K562 (cell line): ENCODE results near the gene CEP78. TPM values are rescaled to one million over a fixed set of nuclear protein-coding genes. Genes with fewer than 3 reads are reported as not detected.
"Not testable (repeated sequence)": the region's sequence is repeated elsewhere in the genome, so short reads cannot be mapped to it uniquely, and the experiment has no call there.

ENCODE experiments used
- ATAC-seq: fragments of 200-7000 bp; cut with Tn5 transposase; 3 replicates; pipeline ENCODE4 v1.9.1; 2020; ENCODE audit warnings: moderate library complexity
- BruUV-seq: library from RNA; stranded (reverse); fragments of 400-500 nt; replicated peaks from 2 replicates; lab custom pipeline; 2021; lab: Mats Ljungman, UMichigan
- CTCF ChIA-PET: fragments of 300-600 bp; formaldehyde crosslinking; extraction: SDS; loops from one replicate; lab custom pipeline; 2021; ENCODE audit warnings: low intra/inter-chr PET ratio; lab: Yijun Ruan, JAX
- POLR2A ChIA-PET: fragments of 300-600, 350-650 bp; sonication (Branson Sonifier 250); formaldehyde crosslinking; extraction: SDS; loops from one replicate; lab custom pipeline; 2021; ENCODE audit warnings: antibody characterized with exemption, inconsistent platforms; lab: Yijun Ruan, JAX
- DNase-seq, 4 experiments: peaks; one replicate each; pipeline versions ENCODE4 v3.0.0 to v3.0.0-alpha.2; 2011 to 2018; ENCODE audit warnings: low spot score in 3 of 4, mixed read lengths in 3 of 4; ENCODE audit errors: extremely low read depth in 1 of 4
- FAIRE-seq: peaks from 2 replicates; lab custom pipeline; 2011; peaks lifted over from hg19 to GRCh38; lab: Jason Lieb, UNC
- H2AFZ ChIP-seq: 2 replicates; pipeline ENCODE4 v1.6.0; 2011; ENCODE audit warnings: low read depth, low read length, control low read depth, inconsistent platforms
- H3K27ac ChIP-seq: fragments of 200-600 bp; 3 replicates; pipeline ENCODE4 v1.8.0; 2011; ENCODE audit warnings: low read depth, mild to moderate bottlenecking, control low read depth, inconsistent platforms, low read length, moderate library complexity, mixed read lengths; ENCODE audit errors: extremely low read depth
- H3K27me3 ChIP-seq, 2 experiments: fragments of 300-600 bp in 1 of 2; 2 replicates in 1 of 2; 3 replicates in 1 of 2; pipeline versions ENCODE4 v1.6.0 to v1.8.0; 2011; ENCODE audit warnings: inconsistent platforms in 2 of 2, low read length in 2 of 2, mild to moderate bottlenecking in 1 of 2, mixed read lengths in 1 of 2, moderate library complexity in 1 of 2; ENCODE audit not compliant: control insufficient read depth in 2 of 2, insufficient read depth in 2 of 2
- H3K36me3 ChIP-seq: fragments of 300-600 bp; 3 replicates; pipeline ENCODE4 v1.8.0; 2011; ENCODE audit warnings: mild to moderate bottlenecking, low read length, inconsistent platforms; ENCODE audit not compliant: control insufficient read depth, insufficient read depth
- H3K4me1 ChIP-seq, 2 experiments: fragments of 200-600 bp in 1 of 2; replicated peaks in 1 of 2; 2 replicates in 1 of 2; 3 replicates in 1 of 2; pipeline versions ENCODE4 v1.5.1 to v1.8.0; 2011; ENCODE audit warnings: inconsistent platforms in 2 of 2, low read length in 2 of 2, mild to moderate bottlenecking in 1 of 2, mixed read lengths in 1 of 2, moderate library complexity in 1 of 2; ENCODE audit not compliant: control insufficient read depth in 2 of 2, insufficient read depth in 2 of 2
- H3K4me2 ChIP-seq: 2 replicates; pipeline ENCODE4 v1.6.1; 2011; ENCODE audit warnings: low read length, control low read depth, inconsistent platforms, mixed read lengths; ENCODE audit not compliant: insufficient read depth
- H3K4me3 ChIP-seq: fragments of 200-600 bp; sonication (generic), shearing (Covaris generic); 2 replicates; pipeline ENCODE4 v1.5.1; 2016; ENCODE audit warnings: control low read depth, inconsistent platforms
- H3K79me2 ChIP-seq: fragments of 200-600 bp; 3 replicates; pipeline ENCODE4 v1.8.0; 2011; ENCODE audit warnings: low read length, inconsistent platforms; ENCODE audit not compliant: control insufficient read depth, insufficient read depth
- H3K9ac ChIP-seq, 2 experiments: 2 replicates each; pipeline versions ENCODE4 v1.6.0 to v1.6.1; 2011; ENCODE audit warnings: low read depth in 2 of 2, low read length in 2 of 2, control low read depth in 1 of 2, inconsistent platforms in 1 of 2, mild to moderate bottlenecking in 1 of 2, mixed read lengths in 1 of 2; ENCODE audit not compliant: insufficient read depth in 1 of 2
- H3K9me1 ChIP-seq: one replicate; pipeline ENCODE4 v1.6.0; 2011; ENCODE audit warnings: inconsistent platforms, mild to moderate bottlenecking, low read length, moderate library complexity; ENCODE audit not compliant: control insufficient read depth, insufficient read depth
- H3K9me3 ChIP-seq: replicated peaks from 2 replicates; pipeline ENCODE4 v1.5.1; 2011; ENCODE audit warnings: low read depth, low read length, inconsistent platforms; ENCODE audit not compliant: control insufficient read depth, insufficient read depth
- H4K20me1 ChIP-seq: replicated peaks from 2 replicates; pipeline ENCODE4 v1.6.1; 2011; ENCODE audit warnings: low read length, inconsistent platforms, mixed read lengths; ENCODE audit not compliant: control insufficient read depth, insufficient read depth
- NFIC ChIP-seq: fragments of 450-650 bp; IDR thresholded peaks from 2 replicates; pipeline ENCODE4 v1.6.1; 2017; ENCODE audit warnings: mild to moderate bottlenecking, inconsistent platforms
- WGBS: fragments of 100-300 bp; shearing (Covaris generic); methylation state at CpG from one replicate; pipeline ENCODE4 v1.1.6; 2016; ENCODE audit warnings: low coverage, mixed read lengths; ENCODE audit not compliant: insufficient coverage; ENCODE audit errors: missing lambda C conversion rate; 5-methylcytosine and 5-hydroxymethylcytosine counted together
- in situ Hi-C: fragments of 300-500 bp; cut with MboI; formaldehyde crosslinking; loops from 4 replicates; pipeline ENCODE4 v1.15.0; 2018; ENCODE audit warnings: inconsistent platforms, mixed read lengths
- intact Hi-C: fragments of 100-400 bp; cut with micrococcal nuclease; formaldehyde crosslinking; loops from 2 replicates; pipeline ENCODE4 v1.14.2; 2022
- polyA plus RNA-seq, 8 experiments: library from polyadenylated mRNA; depleted of rRNA in 4 of 8; stranded (reverse) in 5 of 8; unstranded in 3 of 8; fragments of >200 nt; fragmentation: Nextera tagmentation in 2 of 8; fragmentation: Illumina TruSeq in 1 of 8; extraction: Ambion mirVana in 2 of 8; extraction: Trizol in 1 of 8; gene quantifications; 2 replicates each; pipeline versions ENCODE4 v1.2.1 to v1.2.3, GENCODE V29; 2011 to 2014; ENCODE audit warnings: inconsistent platforms in 1 of 8, missing spikeins in 1 of 8
- total RNA-seq, 7 experiments: library from RNA; depleted of rRNA in 6 of 7; stranded (reverse); fragments of >200 nt in 6 of 7; fragmentation: Illumina TruSeq in 2 of 7; extraction: Trizol in 2 of 7; gene quantifications; 2 replicates each; pipeline versions ENCODE4 v1.2.1 to v1.2.3, GENCODE V29; 2011 to 2021; ENCODE audit warnings: low replicate concordance in 1 of 7
- TF ChIP-seq, protein P1 (sequence below), 2 experiments: IDR thresholded peaks in 1 of 2; conservative IDR thresholded peaks in 1 of 2; 2 replicates each; pipeline ENCODE4 v1.6.1; 2016; ENCODE audit warnings: low read depth in 2 of 2, mild to moderate bottlenecking in 1 of 2, missing compliant biosample characterization in 1 of 2, missing genetic modification characterization in 1 of 2, moderate library complexity in 1 of 2
- TF ChIP-seq, protein P2 (sequence below): fragments of 450-650 bp; IDR thresholded peaks from 2 replicates; pipeline ENCODE4 v1.6.1; 2016

Gene CEP78
- total and polyA plus RNA-seq, 9 of the 15 experiments (the other 6 are each of a cell fraction or from before 2014, with no cell fraction given), result 3.5 to 26.0 (median 21.5) TPM

DNA sequence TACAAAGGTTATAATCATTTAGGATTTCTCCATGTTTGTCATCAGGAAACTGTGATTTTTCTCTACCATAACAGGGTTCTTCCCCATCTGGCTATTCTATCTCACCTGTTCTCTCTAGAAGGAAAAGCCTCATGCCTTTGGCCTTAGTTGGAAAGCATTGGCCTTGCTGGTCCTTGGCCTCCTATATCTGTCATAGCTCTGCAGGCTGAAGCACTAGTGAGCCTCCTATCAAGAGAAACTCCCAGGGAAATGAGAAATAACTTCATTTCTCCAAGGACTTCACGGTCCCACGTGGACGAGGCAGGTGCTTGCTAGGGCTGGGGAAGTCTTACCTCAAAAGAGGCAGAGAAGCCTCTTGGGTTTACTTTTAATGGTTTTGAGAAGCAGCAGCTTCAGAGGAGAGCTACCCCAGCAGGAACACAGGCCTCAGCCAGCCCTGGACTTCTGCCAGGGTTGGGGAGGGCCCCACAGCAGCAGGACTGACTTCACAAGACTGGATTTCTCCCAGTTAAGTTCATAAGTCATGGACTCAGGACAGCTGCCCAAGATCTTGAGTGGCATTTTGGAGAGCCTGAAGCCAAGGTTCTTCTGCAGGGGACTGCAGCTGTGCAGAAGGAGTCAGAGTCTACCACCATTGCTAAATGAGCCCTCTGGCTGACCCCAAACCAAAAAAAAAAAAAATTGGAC, 45.2 kb downstream of the CEP78 start:
- ATAC-seq (0 out of 3 replicates have a peak, but pooled peaks have one; percentile 36), DNase-seq (peak in 1 of 4 experiments; percentile 8), FAIRE-seq (no peak)
- no peaks in the 10 kb centered on the region for H3K4me1 ChIP-seq
- 90% methylated on average over 2 of the region's 3 CpGs for WGBS
- 0 out of 2 replicates have a peak, but pooled peaks have one; percentile 19 for TF ChIP-seq NFIC
- TF ChIP-seq, protein P1, sequence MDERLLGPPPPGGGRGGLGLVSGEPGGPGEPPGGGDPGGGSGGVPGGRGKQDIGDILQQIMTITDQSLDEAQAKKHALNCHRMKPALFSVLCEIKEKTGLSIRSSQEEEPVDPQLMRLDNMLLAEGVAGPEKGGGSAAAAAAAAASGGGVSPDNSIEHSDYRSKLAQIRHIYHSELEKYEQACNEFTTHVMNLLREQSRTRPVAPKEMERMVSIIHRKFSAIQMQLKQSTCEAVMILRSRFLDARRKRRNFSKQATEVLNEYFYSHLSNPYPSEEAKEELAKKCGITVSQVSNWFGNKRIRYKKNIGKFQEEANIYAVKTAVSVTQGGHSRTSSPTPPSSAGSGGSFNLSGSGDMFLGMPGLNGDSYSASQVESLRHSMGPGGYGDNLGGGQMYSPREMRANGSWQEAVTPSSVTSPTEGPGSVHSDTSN (CRISPR knock-in tag; IDR thresholded peaks at IDR 0.05; ENCODE audit: low read depth), result no peak
- TF ChIP-seq, protein P1 (tag; conservative IDR thresholded peaks at IDR 0.05; ENCODE audit: low read depth), result peak; percentile 46
- TF ChIP-seq, protein P2, sequence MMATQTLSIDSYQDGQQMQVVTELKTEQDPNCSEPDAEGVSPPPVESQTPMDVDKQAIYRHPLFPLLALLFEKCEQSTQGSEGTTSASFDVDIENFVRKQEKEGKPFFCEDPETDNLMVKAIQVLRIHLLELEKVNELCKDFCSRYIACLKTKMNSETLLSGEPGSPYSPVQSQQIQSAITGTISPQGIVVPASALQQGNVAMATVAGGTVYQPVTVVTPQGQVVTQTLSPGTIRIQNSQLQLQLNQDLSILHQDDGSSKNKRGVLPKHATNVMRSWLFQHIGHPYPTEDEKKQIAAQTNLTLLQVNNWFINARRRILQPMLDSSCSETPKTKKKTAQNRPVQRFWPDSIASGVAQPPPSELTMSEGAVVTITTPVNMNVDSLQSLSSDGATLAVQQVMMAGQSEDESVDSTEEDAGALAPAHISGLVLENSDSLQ, result no peak
- H3K27ac ChIP-seq, result no peak overlapping the region
- H2AFZ ChIP-seq, result no peak overlapping the region
- no peaks in the 10 kb centered on the region for H3K9me3 ChIP-seq
- no peaks in the 10 kb centered on the region for H3K27me3 ChIP-seq
- no peaks in the 10 kb centered on the region for H3K36me3 ChIP-seq
- H3K79me2 ChIP-seq, result no peaks in the 10 kb centered on the region
- ChIA-PET CTCF (interaction anchor here (0.6 kb wide), 1 partner anchor 43 kb away, joined by 3 read pairs; no protein-coding TSS in a partner anchor), POLR2A (interaction anchor here (1.0 kb wide), 1 partner anchor 16 kb away, joined by 3 read pairs; the partner anchor contains the start of gene PSAT1)
- H3K9ac ChIP-seq, result no peak overlapping the region
- no TSS peak for BruUV-seq
- intact Hi-C loops, result no loop called here
- no peak overlapping the region for H3K4me2 ChIP-seq
- H3K4me3 ChIP-seq, result no peak overlapping the region
- no peaks in the 10 kb centered on the region for H4K20me1 ChIP-seq
- in situ Hi-C loops, result no loop called here
- no peaks in the 10 kb centered on the region for H3K9me1 ChIP-seq

DNA sequence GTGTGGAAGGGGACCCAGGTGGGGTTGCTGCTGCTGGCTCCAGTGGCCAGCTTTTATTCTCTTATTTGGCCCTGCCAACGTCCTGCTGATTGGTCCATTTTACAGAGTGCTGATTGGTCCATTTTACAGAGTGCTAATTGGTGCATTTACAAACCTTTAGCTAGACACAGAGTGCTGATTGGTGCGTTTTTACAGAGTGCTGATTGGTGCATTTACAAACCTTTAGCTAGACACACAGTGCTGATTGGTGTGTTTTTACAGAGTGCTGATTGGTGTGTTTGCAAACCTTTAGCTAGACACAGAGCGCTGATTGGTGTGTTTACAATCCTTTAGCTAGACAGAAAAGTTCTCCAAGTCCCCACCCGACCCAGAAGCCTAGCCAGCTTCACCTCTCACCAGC, 48.3 kb downstream of the CEP78 start:
- H4K20me1 ChIP-seq, H3K36me3 ChIP-seq, ATAC-seq, H3K9ac ChIP-seq, H3K79me2 ChIP-seq, BruUV-seq, H3K9me3 ChIP-seq, H3K4me2 ChIP-seq, H3K27me3 ChIP-seq, H3K9me1 ChIP-seq, intact Hi-C loops, in situ Hi-C loops, FAIRE-seq, H3K4me3 ChIP-seq, H2AFZ ChIP-seq, DNase-seq, CTCF ChIA-PET, H3K27ac ChIP-seq, H3K4me1 ChIP-seq: not testable (repeated sequence)
- WGBS, result 0% methylated on average over 3 of the region's 4 CpGs
- POLR2A ChIA-PET, result interaction anchor here (0.6 to 2.3 kb wide), 2 partner anchors 12 to 184 kb away, joined by 6 to 9 read pairs; partner anchors contain the start of gene PSAT1
